PC-3 (cell line): ENCODE data around the gene TTLL4.

Experiments used
- EZH2 ChIP-seq: fragments of 300-600 bp; sonication (generic); IDR thresholded peaks from one replicate; pipeline ENCODE4 v1.6.1; 2017; ENCODE audit warnings: antibody characterized with exemption, mild to moderate bottlenecking, low read length; ENCODE audit not compliant: unreplicated experiment
- EZH2phosphoT487 ChIP-seq: fragments of 300-600 bp; sonication (generic); IDR thresholded peaks from 2 replicates; pipeline ENCODE4 v1.6.1; 2018; ENCODE audit warnings: mild to moderate bottlenecking, antibody characterized with exemption, low read length, borderline replicate concordance
- TF ChIP-seq, protein P1 (sequence below): fragments of 300-600 bp; sonication (generic); conservative IDR thresholded peaks from 2 replicates; pipeline ENCODE4 v1.5.1; 2017; ENCODE audit warnings: antibody characterized with exemption, low read depth, mild to moderate bottlenecking, low read length

DNA sequence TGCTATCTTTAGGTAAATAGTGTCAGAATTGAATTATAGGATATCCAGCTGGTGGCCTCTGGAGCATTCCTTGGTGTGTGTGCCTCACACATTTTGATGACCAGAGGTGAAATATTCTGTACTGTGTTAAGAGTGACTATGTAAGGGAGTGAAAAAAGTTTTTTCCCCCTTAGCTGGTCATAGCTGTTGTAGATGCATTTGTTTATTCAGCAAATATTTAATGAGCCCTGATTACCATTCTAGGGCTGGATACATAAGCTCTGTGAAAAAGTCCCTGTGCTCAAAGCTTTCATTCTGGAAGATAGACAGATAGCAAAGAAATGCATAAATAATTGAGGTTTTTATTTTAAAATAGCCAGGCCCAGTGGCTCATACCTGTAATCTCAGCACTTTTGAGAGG is 10.9 kb downstream of the TTLL4 start:
- TF ChIP-seq, protein P1, sequence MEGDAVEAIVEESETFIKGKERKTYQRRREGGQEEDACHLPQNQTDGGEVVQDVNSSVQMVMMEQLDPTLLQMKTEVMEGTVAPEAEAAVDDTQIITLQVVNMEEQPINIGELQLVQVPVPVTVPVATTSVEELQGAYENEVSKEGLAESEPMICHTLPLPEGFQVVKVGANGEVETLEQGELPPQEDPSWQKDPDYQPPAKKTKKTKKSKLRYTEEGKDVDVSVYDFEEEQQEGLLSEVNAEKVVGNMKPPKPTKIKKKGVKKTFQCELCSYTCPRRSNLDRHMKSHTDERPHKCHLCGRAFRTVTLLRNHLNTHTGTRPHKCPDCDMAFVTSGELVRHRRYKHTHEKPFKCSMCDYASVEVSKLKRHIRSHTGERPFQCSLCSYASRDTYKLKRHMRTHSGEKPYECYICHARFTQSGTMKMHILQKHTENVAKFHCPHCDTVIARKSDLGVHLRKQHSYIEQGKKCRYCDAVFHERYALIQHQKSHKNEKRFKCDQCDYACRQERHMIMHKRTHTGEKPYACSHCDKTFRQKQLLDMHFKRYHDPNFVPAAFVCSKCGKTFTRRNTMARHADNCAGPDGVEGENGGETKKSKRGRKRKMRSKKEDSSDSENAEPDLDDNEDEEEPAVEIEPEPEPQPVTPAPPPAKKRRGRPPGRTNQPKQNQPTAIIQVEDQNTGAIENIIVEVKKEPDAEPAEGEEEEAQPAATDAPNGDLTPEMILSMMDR, result no peak
- no peak for TF ChIP-seq EZH2
- no peak for TF ChIP-seq EZH2phosphoT487
